SHP77 treated with DMSO at 0.1 percent for 48 hours (cell line): Measurements from ENCODE around the gene PTPRD.

Source experiments
- DNase-seq: peaks from one replicate; lab custom pipeline; 2025; lab: John Stamatoyannopoulos, UW

The PTPRD gene

GRCh38 chr9:8331507-8332330 lies 2281.1 kb downstream of the PTPRD start:
- no peak for DNase-seq

DNA sequence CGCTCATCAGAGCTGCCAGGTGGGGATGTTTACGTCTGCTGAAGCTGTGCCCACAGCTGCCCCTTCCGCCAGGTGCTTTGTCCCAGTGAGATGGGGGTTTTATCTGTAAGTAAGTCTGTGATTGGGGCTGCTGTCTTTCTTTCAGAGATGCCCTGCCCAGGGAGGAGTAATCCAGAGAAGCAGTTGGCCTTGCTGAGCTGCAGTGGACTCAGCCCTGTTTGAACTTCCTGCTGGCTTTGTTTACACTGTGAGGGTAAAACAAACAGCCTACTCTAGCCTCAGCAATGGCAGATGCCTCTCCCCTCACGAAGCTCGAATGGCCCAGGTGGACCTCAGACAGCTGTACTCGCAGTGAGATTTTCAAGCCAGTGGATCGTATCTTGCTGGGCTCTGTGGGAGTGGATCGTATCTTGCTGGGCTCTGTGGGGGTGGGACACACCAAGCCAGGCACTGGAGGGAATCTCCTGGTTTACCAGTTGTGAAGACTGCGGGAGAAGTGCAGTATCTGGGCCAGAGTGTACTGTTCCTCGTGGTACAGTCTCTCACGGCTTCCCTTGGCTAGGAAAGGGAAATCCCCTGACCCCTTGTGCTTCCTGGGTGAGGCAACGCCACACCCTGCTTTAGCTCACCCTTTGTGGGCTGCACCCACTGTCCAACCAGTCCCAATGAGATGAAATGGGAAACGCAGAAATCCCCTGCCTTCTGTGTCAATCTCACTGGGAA lies 2283.1 kb downstream of the PTPRD start:
- peak; percentile 65 for DNase-seq

DNA sequence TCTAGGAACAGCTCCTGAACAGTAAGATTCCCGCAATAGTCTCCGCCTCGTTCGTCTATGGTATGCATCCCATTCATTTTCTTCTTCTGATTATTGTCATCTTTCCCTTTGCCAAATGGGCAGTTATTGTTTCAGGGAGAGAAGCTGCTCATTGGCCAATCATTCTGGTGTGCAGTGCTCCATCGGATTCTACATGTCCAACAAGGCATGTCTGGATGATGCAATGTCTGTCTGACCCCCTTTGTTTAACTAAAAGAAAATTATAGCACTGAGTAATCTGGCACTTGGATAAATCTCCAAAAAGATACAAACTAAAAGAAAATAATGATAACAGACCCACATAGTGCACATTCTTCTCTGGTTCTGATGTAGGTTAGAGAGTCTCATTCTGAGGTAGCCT lies 2297.6 kb downstream of the PTPRD start:
- DNase-seq: no peak

DNA sequence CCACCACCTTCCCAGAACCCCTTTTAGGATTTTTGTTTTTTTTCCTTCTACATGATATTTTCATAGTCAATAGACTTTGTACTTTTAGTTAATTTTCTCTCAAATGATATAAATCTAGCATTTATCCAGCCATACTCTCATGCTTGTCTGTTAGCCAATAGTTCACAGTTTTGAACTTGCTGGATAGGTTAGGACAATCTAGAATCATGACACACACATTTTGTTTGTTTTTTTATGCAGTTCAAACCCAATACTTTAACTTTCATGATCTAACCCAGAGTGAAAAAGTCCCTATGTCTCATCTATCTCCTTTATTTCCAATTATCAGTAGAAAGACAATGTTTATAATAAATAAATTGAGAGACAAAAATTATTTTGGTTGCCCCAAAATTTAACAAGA lies 2303.5 kb downstream of the PTPRD start:
- DNase-seq: no peak

DNA sequence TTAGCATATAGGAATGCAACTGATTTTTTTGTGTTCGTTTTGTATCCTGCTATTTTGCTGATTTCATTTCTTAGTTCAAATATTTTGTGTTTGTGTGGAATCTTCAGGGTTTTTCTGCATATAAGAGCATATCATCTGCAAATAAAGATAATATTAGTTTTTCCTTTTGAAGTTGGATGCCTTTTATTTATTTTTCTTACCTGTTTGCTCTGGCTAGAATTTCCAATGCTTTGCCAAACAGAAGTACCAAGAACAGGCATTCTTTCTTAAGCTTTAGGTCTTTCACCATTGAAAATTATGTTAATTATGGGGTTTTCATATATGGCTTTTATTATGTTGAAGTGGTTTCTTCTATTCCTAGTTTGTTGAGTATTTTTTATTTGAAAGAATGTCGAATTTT lies 2308.1 kb downstream of the PTPRD start:
- no peak for DNase-seq

DNA sequence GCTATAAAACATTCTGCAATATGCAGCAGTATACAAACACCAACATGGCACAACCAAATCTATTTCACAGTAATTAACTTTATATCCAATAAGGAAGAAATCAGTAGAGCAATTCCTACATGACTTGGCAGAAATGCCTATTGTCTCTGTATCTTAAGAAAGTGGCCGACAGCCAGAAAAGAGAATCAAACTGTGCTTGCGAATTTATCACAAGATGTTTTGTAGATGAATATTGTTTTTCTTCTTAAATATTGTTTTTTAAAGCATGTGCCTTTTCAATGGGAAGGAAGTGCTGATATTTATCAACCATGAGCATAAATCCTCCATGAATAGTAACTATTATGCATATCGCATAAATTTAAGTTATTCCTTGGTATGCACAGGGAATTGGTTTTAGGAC lies 2311.5 kb downstream of the PTPRD start:
- no peak for DNase-seq

DNA sequence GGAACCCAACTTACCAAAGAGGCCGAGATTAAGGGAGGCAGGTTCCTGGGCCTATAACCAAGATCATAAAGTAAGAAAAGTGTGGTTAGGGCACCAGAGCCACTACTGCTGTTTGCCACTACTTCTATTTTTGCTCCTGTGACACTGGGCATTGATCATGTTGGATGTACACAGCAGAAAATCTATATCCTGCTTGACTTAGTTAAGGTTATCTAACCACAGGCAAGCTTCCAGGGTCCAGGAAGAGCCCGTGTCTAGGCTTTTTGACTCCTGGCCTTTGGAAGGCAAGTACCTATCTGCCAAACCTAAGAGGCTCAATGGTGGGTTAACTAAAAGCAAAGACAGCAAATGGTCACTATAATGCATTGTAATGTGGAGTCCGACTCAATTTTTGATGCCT lies 2315.8 kb downstream of the PTPRD start:
- DNase-seq: no peak

DNA sequence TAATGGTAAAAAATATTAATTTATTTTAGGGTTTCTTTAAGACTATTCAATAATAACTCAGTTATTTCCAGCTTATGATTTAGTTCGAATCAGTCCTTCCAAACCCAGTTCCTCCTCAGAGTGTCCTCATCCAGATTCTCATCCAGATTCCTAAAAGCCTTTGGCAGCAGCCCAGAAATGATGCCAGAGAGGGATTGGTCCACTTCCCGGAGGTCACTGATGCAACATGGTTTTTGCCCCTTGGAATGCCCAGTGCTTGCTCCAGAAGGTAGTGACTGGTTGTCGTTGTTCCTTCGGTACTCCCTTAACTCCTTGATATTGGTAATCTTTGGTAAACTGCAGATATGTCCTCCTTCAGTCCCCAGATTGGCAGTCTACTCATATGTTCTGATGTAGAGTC lies 2320.1 kb downstream of the PTPRD start:
- no peak for DNase-seq

- no peak for DNase-seq
Observed at GRCh38 chr9:8289681-8290080, 2323.1 kb downstream of the PTPRD start.

GRCh38 chr9:8287970-8288369 lies 2324.8 kb downstream of the PTPRD start:
- DNase-seq: no peak

GRCh38 chr9:8287501-8287900 lies 2325.3 kb downstream of the PTPRD start:
- DNase-seq: no peak

GRCh38 chr9:8284884-8285283 lies 2327.9 kb downstream of the PTPRD start:
- no peak for DNase-seq

DNA sequence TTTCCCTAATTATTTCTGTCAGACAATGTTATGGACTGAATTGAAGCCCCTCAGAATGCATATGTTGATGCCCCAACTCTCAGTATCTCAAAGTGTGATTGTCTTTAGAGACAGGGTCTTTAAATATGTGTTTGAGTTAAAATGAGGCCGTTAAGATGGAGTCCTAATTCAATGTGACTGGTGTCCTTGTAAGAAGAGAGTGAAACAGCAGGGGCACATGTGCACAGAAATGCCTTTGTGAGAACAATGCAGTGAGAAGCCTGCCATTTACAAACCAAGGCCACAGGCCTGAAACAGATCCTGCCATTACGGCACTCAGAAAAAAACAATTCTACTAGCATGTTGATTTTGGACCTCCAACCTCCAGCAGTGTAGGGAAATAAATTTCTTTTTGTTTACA lies 2330.3 kb downstream of the PTPRD start:
- DNase-seq: no peak

- no peak for DNase-seq
Observed at GRCh38 chr9:8280811-8281210, 2332.0 kb downstream of the PTPRD start.

- no peak for DNase-seq
Observed at GRCh38 chr9:8278048-8278447, 2334.8 kb downstream of the PTPRD start.

DNA sequence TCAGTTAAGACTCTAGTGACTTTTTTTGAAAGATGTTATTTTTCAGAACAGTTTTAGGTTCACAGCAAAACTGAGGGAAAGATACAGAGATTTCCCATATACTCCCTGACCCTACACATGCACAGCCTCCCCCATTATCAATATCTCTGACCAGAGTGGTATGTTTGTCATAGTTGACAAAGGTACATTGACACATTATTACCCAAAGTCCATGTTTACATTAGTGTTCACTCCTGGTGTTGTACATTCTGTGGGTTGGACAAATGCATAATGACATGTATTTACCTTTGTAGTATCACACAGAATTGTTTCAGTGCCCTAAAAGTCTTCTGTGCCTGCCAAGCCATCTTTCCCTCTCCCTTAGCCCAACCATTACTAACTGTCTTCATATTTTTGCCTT lies 2342.6 kb downstream of the PTPRD start:
- DNase-seq: no peak

GRCh38 chr9:8268881-8269280 lies 2343.9 kb downstream of the PTPRD start:
- DNase-seq: no peak

DNA sequence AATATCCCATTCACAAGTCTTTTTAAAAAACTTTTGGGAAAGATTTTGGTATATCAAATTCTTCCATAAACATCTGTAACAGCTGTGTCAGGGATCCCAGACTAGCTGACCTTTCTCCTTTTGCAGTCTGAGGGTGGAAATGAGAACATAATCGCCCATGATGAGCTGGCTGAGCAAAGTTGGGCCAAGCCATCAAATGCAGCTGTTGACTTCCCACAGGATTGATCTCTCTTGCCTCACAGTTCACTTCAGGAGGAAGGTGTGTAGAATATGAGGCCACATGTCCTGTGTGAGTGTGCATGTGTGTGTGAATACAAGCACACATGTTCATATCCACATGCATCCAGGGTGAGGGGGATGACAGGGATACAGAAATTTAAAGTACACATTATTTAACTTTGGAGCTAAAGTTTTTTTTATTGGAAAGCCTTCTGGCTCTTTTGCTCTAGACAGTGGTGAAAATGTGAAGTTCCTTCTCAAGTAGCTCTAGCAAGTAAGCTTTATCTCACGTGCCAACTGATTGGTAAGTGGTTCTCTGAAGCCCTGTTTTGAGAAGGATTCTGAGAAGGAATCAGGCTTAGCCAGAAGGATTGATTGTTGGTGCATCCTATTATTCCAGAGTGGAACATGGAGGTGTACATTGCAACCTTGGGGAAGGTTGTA lies 2344.5 kb downstream of the PTPRD start:
- DNase-seq: no peak

- no peak for DNase-seq
Observed at GRCh38 chr9:8267636-8268035, 2345.2 kb downstream of the PTPRD start.

- no peak for DNase-seq
Observed at GRCh38 chr9:8266861-8267260, 2345.9 kb downstream of the PTPRD start.

DNA sequence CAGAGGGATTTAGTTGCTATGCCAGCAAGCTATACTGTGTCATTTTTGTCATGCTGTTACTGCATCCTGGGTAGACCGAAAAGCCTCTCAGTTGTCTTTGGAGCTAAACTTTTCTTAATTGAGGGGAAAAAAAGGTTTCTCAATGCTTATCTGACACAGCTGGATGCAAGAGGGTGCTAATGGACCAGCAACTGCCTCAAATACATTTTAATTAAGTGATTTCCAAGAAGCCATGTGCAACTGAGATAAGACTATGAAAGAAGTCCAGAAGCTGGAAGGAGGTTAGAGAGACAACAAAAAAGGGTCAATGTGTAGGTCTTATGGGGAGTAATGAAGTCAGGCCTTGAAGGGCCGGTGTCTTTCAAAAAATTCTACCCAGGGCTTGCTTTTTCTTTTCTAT lies 2347.5 kb downstream of the PTPRD start:
- DNase-seq: no peak
